Spleen (tissue), 11 donors: Measurements from ENCODE around the gene TROAP. TPM values are rescaled to one million over a fixed set of nuclear protein-coding genes. Genes with fewer than 3 reads are reported as not detected.

ENCODE experiments used
- DNase-seq: peaks from one replicate; pipeline ENCODE4 v3.0.0-alpha.2; 2020
- H3K27ac ChIP-seq, 8 donors: fragments of 200-600 bp; sonication (generic) in 7 of 8; 1 replicate in 4 of 8; 2 replicates in 4 of 8; pipeline versions ENCODE4 v1.5.0 to v1.8.0; 2016 to 2021; ENCODE audit warnings: inconsistent platforms in 4 of 8, mild to moderate bottlenecking in 4 of 8, moderate library complexity in 1 of 8
- H3K27me3 ChIP-seq, 7 donors: fragments of 200-600 bp; sonication (generic) in 6 of 7; replicated peaks in 1 of 7; 1 replicate in 4 of 7; 2 replicates in 3 of 7; pipeline versions ENCODE4 v1.5.0 to v1.8.0; 2016 to 2021; ENCODE audit warnings: inconsistent platforms in 3 of 7, mild to moderate bottlenecking in 1 of 7
- H3K36me3 ChIP-seq, 6 donors: fragments of 200-600 bp; sonication (generic) in 5 of 6; 1 replicate in 4 of 6; 2 replicates in 2 of 6; pipeline versions ENCODE4 v1.5.0 to v1.8.0; 2016 to 2021; ENCODE audit warnings: inconsistent platforms in 2 of 6
- H3K4me1 ChIP-seq, 6 donors: fragments of 200-600 bp; sonication (generic) in 5 of 6; 1 replicate in 3 of 6; 2 replicates in 3 of 6; pipeline versions ENCODE4 v1.5.0 to v1.8.0; 2016 to 2021; ENCODE audit warnings: inconsistent platforms in 3 of 6
- H3K4me3 ChIP-seq, 8 donors: fragments of 200-600 bp; sonication (generic) in 7 of 8; 1 replicate in 4 of 8; 2 replicates in 4 of 8; pipeline versions ENCODE4 v1.5.0 to v1.8.0; 2016 to 2021; ENCODE audit warnings: inconsistent platforms in 4 of 8, mild to moderate bottlenecking in 4 of 8, moderate library complexity in 2 of 8
- H3K9me3 ChIP-seq, 8 donors: fragments of 200-600 bp; sonication (generic) in 7 of 8; 1 replicate in 4 of 8; 2 replicates in 4 of 8; pipeline versions ENCODE4 v1.5.0 to v1.8.0; 2016 to 2021; ENCODE audit warnings: inconsistent platforms in 4 of 8
- POLR2A ChIP-seq, 3 donors: fragments of 450-650 bp; IDR thresholded peaks; one replicate each; pipeline ENCODE4 v1.5.1; 2017; ENCODE audit warnings: antibody characterized with exemption in 3 of 3, mild to moderate bottlenecking in 1 of 3
- POLR2AphosphoS5 ChIP-seq, 3 donors: sonication (generic); formaldehyde crosslinking; IDR thresholded peaks; one replicate each; pipeline ENCODE4 v1.5.1; 2017; ENCODE audit warnings: antibody characterized with exemption in 3 of 3
- WGBS, 5 donors: extraction: QIAGEN DNeasy Blood & Tissue Kit in 3 of 5; methylation state at CpG; one replicate each; pipeline versions ENCODE4 v1.1.5 to v1.1.7; 2013 to 2018; 5-methylcytosine and 5-hydroxymethylcytosine counted together
- intact Hi-C: fragments of 100-400 bp; cut with DNase I; formaldehyde crosslinking; loops from one replicate; pipeline ENCODE4 v1.15.0; 2023; ENCODE audit warnings: low total_unique reads
- polyA plus RNA-seq, 3 donors: library from polyadenylated mRNA; stranded (reverse); fragments of 200-250 nt; gene quantifications; one replicate each; pipeline ENCODE4 v1.2.1, GENCODE V29; 2013
- total RNA-seq, 7 donors: library from RNA; depleted of rRNA in 3 of 7; stranded (reverse); fragments of >200 nt in 3 of 7; fragmentation: NEBNext Ultra II Directional in 4 of 7; extraction: Animal tissue kit (Norgen Biotek cat#: 25700) in 4 of 7; gene quantifications; one replicate each; pipeline versions ENCODE4 v1.1.0 to v1.2.1, GENCODE V29; 2016 to 2021
- TF ChIP-seq, protein P1 (sequence below), 11 experiments: fragments of 200-600 bp in 7 of 11; fragments of 450-650 bp in 4 of 11; sonication (generic) in 4 of 11; IDR thresholded peaks in 8 of 11; conservative IDR thresholded peaks in 3 of 11; 1 replicate in 7 of 11; 2 replicates in 4 of 11; pipeline versions ENCODE4 v1.4.0 to v1.8.0; 2016 to 2021; ENCODE audit warnings: antibody characterized with exemption in 11 of 11, inconsistent platforms in 4 of 11, mild to moderate bottlenecking in 1 of 11
- donor health status: healthy with polysubstance abuse.
- donor health status: DM: no; HTN: no; CAD: no; lungs with moderate emphysema.
- donor health status: DM: no; HTN: no; CAD: no.
- donor health status: Bipolar disorder and iron deficiency.
- donor health status: healthy.
- donor health status: DM: no; HTN: no; CAD: no.
- donor health status: DM: yes; HTN: yes; CAD: no.

TROAP gene
- total and polyA plus RNA-seq, 10 donors, result 2.5 to 11.9 (median 4.4) TPM

DNA sequence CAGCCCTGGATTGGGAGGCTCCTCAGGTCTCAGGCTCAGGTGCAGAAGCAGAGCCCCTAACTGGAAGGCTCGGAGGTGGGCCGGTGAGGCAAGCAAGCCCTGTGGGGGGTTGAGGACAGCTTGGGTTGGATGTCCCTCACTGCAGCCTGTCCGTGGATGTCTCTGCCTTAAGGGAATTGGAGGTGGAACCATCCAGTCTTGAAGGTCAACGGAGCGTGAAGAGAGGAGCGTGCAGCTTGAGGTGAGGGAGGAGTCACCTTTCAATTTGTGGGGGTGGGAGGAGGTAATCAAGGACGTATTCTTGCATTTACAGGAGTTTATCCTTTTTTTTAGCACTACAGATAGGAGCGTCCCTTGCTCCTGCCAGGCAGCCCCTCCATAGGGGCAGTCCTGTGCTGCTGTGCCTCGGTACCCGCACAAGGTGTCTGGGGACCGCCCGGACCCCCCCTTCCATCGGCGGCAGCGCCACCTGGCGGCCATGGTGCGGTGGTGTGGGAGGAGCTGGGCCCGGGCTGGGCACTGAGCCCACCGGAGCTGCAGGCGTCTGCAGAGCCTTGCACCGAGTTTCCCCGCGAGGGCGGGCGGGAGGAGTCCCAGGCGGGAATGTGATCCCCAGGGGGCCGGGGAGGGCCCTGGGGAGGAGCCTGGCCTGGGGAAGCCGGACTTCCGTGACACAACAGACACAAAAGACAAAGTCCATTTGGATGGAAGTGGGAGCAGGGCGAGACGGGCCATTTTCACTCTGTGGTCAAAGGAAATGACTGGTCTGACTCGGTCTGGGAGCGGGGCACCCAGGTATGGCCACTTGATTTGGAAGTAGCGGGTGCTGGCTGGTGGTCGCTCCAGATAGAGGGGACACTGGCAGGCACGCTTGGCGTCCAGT lies 24.5 kb downstream of the TROAP start:
- WGBS, 5 donors, result 10 to 21% (median 13%) methylated on average over 24 to 37 of the region's 37 CpGs
- TF ChIP-seq POLR2AphosphoS5 (IDR thresholded peaks at IDR 0.05) (peak; percentile 14 to 68 (median 50)), POLR2A (IDR thresholded peaks at IDR 0.05) (no peak)
- TF ChIP-seq, protein P1, sequence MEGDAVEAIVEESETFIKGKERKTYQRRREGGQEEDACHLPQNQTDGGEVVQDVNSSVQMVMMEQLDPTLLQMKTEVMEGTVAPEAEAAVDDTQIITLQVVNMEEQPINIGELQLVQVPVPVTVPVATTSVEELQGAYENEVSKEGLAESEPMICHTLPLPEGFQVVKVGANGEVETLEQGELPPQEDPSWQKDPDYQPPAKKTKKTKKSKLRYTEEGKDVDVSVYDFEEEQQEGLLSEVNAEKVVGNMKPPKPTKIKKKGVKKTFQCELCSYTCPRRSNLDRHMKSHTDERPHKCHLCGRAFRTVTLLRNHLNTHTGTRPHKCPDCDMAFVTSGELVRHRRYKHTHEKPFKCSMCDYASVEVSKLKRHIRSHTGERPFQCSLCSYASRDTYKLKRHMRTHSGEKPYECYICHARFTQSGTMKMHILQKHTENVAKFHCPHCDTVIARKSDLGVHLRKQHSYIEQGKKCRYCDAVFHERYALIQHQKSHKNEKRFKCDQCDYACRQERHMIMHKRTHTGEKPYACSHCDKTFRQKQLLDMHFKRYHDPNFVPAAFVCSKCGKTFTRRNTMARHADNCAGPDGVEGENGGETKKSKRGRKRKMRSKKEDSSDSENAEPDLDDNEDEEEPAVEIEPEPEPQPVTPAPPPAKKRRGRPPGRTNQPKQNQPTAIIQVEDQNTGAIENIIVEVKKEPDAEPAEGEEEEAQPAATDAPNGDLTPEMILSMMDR (IDR thresholded peaks at IDR 0.05 in 8 of 11, conservative IDR thresholded peaks at IDR 0.05 in 3 of 11), result peak; percentile 76 to 98 (median 95)
- intact Hi-C loops, result no loop called here
- peak overlapping the region in 7 of 8 donors; percentile 9 to 65 (median 29) for H3K4me3 ChIP-seq
- peaks cover 42 to 60% (median 52%) of the 10 kb centered on the region in 6 donors for H3K4me1 ChIP-seq
- peak; percentile 93 for DNase-seq
- H3K36me3 ChIP-seq, result no peaks in the 10 kb centered on the region
- H3K27me3 ChIP-seq, result peaks cover 23 to 100% (median 76%) of the 10 kb centered on the region in 7 donors
- no peak overlapping the region for H3K27ac ChIP-seq
- no peaks in the 10 kb centered on the region for H3K9me3 ChIP-seq

GRCh38 chr12:49348781-49349180 lies 25.7 kb downstream of the TROAP start:
- intact Hi-C loops, result no loop called here
- Histone ChIP-seq H3K9me3 (no peaks in the 10 kb centered on the region), H3K4me3 (no peak overlapping the region), H3K27me3 (peaks cover 23 to 100% (median 68%) of the 10 kb centered on the region in 7 donors), H3K27ac (no peak overlapping the region), H3K4me1 (peaks cover 34 to 47% (median 41%) of the 10 kb centered on the region in 6 donors), H3K36me3 (no peaks in the 10 kb centered on the region)
- 89 to 100% (median 92%) methylated on average over 1 to 5 of the region's 5 CpGs for WGBS, 5 donors
- DNase-seq, result no peak
- TF ChIP-seq POLR2AphosphoS5 (IDR thresholded peaks at IDR 0.05), result no peak

DNA sequence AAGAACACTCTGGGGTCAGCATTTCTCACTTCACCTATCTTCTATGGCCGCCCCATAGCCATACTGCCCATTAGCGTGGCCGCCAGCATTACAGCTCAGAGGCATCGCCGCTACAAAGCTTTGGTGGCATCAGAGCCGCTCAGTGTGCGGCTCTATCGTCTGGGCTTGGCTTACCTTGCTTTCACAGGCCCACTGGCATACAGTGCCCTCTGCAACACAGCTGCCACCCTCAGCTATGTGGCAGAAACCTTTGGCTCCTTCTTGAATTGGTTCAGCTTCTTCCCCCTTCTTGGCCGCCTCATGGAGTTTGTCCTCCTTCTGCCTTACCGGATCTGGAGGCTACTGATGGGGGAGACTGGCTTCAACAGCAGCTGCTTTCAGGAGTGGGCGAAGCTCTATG lies 26.2 kb downstream of the TROAP start:
- peaks cover 34 to 42% (median 36%) of the 10 kb centered on the region in 6 donors for H3K4me1 ChIP-seq
- intact Hi-C loops, result no loop called here
- H3K9me3 ChIP-seq, result no peaks in the 10 kb centered on the region
- no peak for DNase-seq
- TF ChIP-seq POLR2AphosphoS5 (IDR thresholded peaks at IDR 0.05) (no peak), POLR2A (IDR thresholded peaks at IDR 0.05) (no peak)
- TF ChIP-seq, protein P1 (IDR thresholded peaks at IDR 0.05 in 8 of 11, conservative IDR thresholded peaks at IDR 0.05 in 3 of 11), result no peak
- H3K27ac ChIP-seq, result no peak overlapping the region
- peaks cover 23 to 100% (median 63%) of the 10 kb centered on the region in 7 donors for H3K27me3 ChIP-seq
- 92 to 95% (median 94%) methylated on average over 11 of the region's 11 CpGs for WGBS, 5 donors
- no peaks in the 10 kb centered on the region for H3K36me3 ChIP-seq
- H3K4me3 ChIP-seq, result no peak overlapping the region

GRCh38 chr12:49352351-49352750 lies 29.3 kb downstream of the TROAP start:
- no peak for TF ChIP-seq POLR2AphosphoS5 (IDR thresholded peaks at IDR 0.05)
- no peak for TF ChIP-seq POLR2A (IDR thresholded peaks at IDR 0.05)
- TF ChIP-seq, protein P1 (IDR thresholded peaks at IDR 0.05 in 8 of 11, conservative IDR thresholded peaks at IDR 0.05 in 3 of 11), result no peak
- DNase-seq, result no peak
- Histone ChIP-seq H3K27me3 (peaks cover 6 to 79% (median 32%) of the 10 kb centered on the region in 7 donors), H3K9me3 (no peaks in the 10 kb centered on the region), H3K36me3 (no peaks in the 10 kb centered on the region), H3K27ac (no peak overlapping the region), H3K4me1 (peaks cover 6 to 12% (median 9%) of the 10 kb centered on the region in 6 donors), H3K4me3 (no peak overlapping the region)
- intact Hi-C loops, result no loop called here
- WGBS, 5 donors, result 68 to 83% (median 73%) methylated on average over 2 of the region's 2 CpGs
